Jurkat, Clone E6-1 (cell line): ENCODE measurements around the gene TUBB1.
"Not testable (repeated sequence)": the region's sequence is repeated elsewhere in the genome, so short reads cannot be mapped to it uniquely, and the experiment has no call there.

Experiments used
- DNase-seq: peaks from one replicate; pipeline ENCODE4 v3.0.0-alpha.2; 2011; ENCODE audit warnings: low read depth, low spot score
- H3K4me3 ChIP-seq: 2 replicates; pipeline ENCODE4 v1.5.1; 2011; ENCODE audit warnings: mild to moderate bottlenecking, low read length, control low read depth, moderate library complexity

Gene TUBB1

DNA sequence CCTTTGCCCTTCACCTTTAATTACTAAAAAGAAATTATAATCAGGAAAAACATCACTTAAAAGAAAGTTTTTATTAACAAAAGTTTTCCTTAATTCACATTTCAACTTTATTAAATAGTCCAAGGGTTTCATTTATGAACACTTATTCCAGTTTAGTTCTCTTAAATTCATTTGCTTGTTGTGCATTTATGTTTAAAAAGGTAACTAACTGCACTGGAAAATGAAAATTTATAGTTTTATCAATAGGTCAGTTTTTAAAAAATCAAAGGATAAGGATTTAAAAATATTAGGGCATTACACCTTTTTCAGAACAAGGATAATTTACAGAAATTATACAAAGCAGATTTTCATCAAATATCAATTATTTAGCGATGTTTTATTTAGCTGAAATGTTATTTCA is 13.9 kb downstream of the TUBB1 start:
- DNase-seq = no peak
- H3K4me3 ChIP-seq = peak overlapping the region; percentile 53

DNA sequence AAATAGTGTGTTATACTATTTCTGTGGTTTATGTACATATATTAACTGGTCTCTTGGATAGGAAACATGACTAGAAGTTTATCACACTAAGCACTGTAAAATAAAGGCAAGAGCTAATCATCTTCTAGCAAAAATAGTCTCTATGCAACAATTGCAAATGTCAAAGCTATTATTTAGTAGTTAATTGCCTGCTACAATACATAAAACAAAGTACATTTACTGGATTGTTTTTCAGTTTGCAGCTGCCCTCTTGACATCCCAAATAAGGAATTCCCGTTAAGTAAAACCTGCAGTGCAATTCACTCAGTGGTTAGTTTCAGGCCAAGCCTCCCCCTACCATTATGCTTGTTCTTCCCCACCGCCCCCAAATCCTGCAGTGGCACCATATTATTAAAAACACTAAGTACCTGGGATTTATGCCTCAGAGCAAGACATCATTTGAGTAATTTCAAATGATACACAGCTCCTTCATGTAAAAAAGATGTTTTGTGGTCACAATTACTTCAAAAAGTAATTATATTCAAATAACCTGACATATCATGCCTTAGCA is 14.5 kb downstream of the TUBB1 start:
- no peak for DNase-seq
- H3K4me3 ChIP-seq = no peak overlapping the region

DNA sequence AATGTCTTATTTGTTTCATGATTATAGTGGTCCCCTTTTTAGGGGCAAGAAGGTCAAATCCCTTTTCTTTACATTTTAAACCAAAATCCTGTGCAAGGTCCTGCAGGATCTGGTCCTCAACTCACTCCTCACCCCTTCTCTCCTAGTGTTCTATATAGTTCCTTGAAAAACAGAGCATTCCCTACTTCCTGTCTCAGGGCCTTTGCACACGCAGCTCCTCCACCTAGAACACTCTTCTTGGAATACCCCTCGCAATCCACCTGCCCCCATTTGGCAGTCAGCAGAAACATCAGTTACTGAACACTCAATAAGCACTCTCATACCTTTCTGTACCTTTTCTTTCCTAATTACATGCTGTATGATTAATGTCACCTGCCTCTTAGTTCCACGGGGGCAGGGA is 16.2 kb downstream of the TUBB1 start:
- DNase-seq = no peak
- H3K4me3 ChIP-seq = no peak overlapping the region

DNA sequence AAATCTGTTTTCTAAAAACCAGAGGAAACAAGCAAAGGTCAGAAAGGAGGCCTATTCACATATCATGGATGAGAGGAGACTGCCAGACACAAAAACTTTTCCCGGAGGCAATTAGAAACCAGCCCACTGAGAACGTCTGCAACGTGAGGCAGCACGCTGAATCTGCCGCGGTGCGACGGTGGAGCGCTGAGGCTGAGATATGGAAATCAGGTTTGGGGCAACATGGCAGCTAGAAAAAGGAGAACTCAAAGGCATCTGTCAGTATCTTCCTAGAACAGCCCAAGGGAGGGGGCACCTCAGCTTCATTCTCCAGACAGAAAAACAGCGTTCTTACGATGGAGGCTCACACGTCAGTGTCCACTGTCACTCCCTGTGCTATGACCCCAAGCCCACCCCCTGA is 18.2 kb downstream of the TUBB1 start:
- DNase-seq = no peak
- no peak overlapping the region for H3K4me3 ChIP-seq

DNA sequence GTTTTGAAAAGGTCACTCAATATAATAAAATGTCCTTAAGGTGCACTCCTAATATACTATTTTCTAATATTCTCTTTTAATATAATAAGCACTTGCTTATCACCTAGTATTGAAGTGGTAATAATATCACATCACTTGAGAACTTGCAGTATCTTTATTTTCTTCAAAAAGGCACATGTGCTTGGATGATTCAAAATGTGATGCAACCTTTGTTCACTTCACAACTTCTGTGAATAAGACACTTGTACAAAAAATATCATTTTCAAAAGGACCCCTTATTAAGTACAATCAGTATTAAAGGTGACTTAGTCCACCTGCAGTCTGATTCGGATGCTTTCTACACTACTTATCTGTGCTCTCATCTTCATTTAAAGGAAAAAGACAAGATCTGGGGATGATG is 20.0 kb downstream of the TUBB1 start:
- DNase-seq = peak; percentile 16
- H3K4me3 ChIP-seq = no peak overlapping the region

DNA sequence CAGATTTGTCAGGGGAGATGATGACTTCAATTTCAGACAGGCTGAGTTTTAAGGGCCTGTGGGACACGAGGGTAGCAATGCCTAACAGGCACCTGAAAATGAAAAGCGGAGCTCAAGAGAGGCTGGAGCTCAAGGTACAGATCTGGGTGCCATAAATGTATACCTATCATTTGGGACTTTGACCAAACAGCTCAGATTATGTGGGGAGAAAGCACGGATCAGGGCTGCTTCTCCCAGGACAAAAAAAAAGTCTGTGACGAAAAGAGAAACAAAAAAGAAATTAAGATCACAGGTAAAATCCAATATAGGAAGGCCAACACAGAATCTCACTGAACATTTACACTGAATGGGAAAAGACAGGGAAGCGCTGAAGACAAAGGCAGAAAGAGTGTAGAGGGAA is 21.4 kb downstream of the TUBB1 start:
- no peak overlapping the region; the same call in 1 of the 2 replicates for H3K4me3 ChIP-seq

GRCh38 chr20:59041487-59041886 is 22.3 kb downstream of the TUBB1 start:
- H3K4me3 ChIP-seq = peak overlapping the region; percentile 83
- not testable (repeated sequence) for DNase-seq

More for the DNA sequence above, 21.4 kb downstream of the TUBB1 start:
- no peak for DNase-seq

GRCh38 chr20:59042151-59042795 is 23.0 kb downstream of the TUBB1 start, which contains the start of gene PRELID3B:
Gene PRELID3B (minus strand): TSS chr20:59042786. CDS start chr20:59042730, 56 bp downstream.
- H3K4me3 ChIP-seq = peak within 1 kb of the TSS; percentile 83
- DNase-seq = no peak

DNA sequence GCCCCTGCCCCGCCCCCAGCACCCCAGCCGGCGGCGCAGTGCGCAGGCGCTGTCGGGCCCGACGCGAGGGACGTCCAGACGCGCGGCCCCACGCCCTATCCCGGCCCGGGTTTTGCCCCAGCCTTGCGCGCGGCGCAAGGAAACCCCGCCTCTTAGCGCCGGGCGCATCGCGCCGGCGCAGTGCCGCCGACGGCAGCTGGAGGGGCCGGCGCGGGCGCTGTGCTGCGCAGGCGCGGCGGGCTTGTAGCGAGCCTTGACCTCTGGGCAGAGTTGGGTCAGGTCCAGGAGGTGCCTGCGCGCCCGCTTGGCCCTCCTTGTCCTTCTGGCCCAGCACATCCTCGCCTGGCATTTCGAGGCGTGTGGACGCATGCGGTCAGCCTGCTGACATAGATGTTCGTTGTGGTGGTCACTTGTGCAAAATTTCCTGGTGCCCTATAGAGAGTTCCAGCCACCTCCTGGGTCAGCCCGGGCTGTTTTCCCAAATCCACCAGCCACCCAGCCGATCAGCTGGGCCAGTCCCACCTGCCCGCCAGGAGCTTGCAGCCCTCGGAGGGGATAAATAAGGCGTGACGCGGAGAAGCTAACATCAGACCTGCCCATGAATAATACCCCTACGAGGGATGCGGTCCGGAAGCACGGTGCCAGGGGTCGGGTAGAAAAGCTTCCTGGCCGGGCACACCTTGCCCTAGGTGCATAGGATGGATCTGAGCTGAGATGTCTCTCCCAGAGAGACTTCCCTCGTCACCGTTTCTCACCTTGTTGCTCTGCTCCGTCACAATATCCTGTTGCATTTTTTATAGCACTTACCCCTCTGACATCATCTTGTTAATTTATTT is 23.8 kb downstream of the TUBB1 start:
- DNase-seq = peak; percentile 81
- peak overlapping the region; percentile 83 for H3K4me3 ChIP-seq

DNA sequence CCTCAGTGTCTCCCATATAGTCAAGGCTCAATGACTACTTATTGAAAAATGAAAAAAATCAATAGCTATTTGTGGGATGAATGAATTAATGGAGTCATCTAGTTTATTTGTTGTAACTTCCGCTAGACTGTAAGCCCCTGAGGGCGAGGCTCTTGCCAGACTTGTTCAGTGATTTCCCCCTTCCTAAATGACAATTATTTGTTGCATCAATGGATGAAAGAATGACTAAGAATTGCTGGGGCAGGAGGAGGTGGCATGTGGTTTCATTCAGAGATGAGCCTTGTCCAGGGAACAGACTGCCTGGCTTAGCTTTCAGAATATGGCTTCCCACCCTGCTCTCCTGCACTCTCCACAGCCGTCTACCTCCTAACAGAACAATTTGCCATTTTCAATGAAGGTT is 24.5 kb downstream of the TUBB1 start:
- DNase-seq = no peak
- no peak overlapping the region; the same call in 1 of the 2 replicates for H3K4me3 ChIP-seq

GRCh38 chr20:59044295-59044694 is 25.1 kb downstream of the TUBB1 start:
- H3K4me3 ChIP-seq = no peak overlapping the region
- DNase-seq = no peak

DNA sequence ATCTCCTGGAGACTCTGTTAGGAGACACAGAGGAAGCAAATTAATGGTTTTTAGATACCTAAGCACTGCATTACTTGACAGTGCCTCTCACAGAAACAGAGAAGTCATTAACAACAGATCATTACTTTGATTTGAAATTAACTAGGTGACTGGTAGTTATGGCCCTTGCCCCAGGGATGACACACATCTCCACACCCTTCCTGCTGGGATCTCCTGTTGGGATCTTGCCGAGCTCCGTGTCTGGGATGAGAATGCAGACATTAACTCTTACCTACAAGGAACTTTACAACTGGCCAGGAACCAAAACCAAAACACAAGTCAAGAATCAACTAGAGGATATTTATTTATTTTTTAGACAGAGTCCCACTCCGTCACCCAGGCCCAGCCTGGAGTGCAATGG is 25.6 kb downstream of the TUBB1 start:
- H3K4me3 ChIP-seq = no peak overlapping the region
- DNase-seq = no peak

GRCh38 chr20:59046862-59047261 is 27.6 kb downstream of the TUBB1 start:
- H3K4me3 ChIP-seq = no peak overlapping the region
- DNase-seq = no peak

- DNase-seq = no peak
- no peak overlapping the region for H3K4me3 ChIP-seq
These were observed 28.9 kb downstream of the TUBB1 start for GRCh38 chr20:59047938-59048680.

GRCh38 chr20:59048681-59049030 is 29.4 kb downstream of the TUBB1 start:
- H3K4me3 ChIP-seq = no peak overlapping the region
- no peak for DNase-seq

DNA sequence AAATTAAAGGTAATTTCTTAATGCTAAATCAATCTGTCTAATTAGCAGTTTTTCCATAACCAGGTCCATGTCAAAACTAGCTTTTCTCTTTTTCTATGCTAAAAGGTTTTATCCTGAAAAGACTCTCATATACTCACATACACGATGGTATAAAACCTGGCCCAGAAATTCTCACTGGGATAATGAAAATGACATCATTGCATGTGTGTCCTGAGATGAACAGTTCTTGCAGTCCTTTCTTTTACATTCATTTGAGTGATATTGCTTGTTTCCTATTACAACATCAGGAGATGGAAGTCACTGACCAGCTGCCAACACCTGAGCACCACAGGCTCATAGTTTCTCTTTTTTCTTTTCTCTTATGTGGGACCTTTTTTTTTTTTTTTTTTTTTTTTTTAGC is 31.2 kb downstream of the TUBB1 start:
- no peak for DNase-seq
- no peak overlapping the region for H3K4me3 ChIP-seq

DNA sequence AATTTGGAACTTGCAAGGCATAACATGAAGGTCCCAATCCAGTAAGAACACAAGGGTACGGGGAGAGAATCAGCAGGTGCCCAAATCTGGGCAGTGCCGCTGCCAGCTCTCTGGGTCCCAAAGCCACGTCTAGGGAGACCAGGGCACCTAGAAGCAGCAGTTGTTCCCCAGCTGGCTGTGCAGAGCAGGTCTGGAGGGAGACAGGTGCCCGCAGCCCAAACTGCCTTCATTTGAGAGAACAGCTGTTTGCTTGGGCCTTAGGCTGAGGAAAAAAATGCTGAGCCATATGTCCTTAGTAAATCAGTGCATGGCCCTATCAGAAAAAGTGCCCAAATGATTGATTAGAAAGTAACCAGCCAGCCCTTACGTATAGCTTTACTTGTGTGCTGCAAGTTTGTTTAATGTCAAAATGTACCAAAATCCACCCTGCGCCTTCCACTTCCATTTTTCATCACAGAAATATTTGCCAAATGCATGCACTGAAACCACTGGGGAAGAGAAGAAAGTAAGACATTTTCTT is 32.5 kb downstream of the TUBB1 start:
- no peak overlapping the region for H3K4me3 ChIP-seq
- DNase-seq = no peak

- DNase-seq = no peak
- H3K4me3 ChIP-seq = no peak overlapping the region
These were observed 36.1 kb downstream of the TUBB1 start for GRCh38 chr20:59055302-59055701.

GRCh38 chr20:59062081-59062480 is 42.9 kb downstream of the TUBB1 start:
- no peak for DNase-seq
- H3K4me3 ChIP-seq = no peak overlapping the region
